ENCODE data around the gene TAF11L11.
"Not testable (repeated sequence)": the region's sequence is repeated elsewhere in the genome, so short reads cannot be mapped to it uniquely, and the experiment has no call there.

Gene TAF11L11

GRCh38 chr5:17603880-17604279, at the start of gene TAF11L11:
TAF11L11 (plus strand) TSS chr5:17604183.
- DNase-seq; in situ Hi-C loops (cut with HindIII; ENCODE audit: low pct_ligation_motif_present, low pct_unique_long_range_greater_than_20kb, low sequenced_read_pairs): not testable (repeated sequence)

- in situ Hi-C loops (cut with HindIII; ENCODE audit: low pct_ligation_motif_present, low pct_unique_long_range_greater_than_20kb, low sequenced_read_pairs); DNase-seq: not testable (repeated sequence)
These were observed 18.3 kb upstream of the TAF11L11 start, which contains the start of gene TAF11L7 for GRCh38 chr5:17585658-17586057. TAF11L7 (minus strand) TSS chr5:17585758.

- DNase-seq; in situ Hi-C loops (cut with HindIII; ENCODE audit: low pct_ligation_motif_present, low pct_unique_long_range_greater_than_20kb, low sequenced_read_pairs): not testable (repeated sequence)
These were observed 13.1 kb upstream of the TAF11L11 start, which contains the start of gene TAF11L8 for GRCh38 chr5:17590860-17591259. TAF11L8 (minus strand) TSS chr5:17590960.

GRCh38 chr5:17594255-17594654, 9.7 kb upstream of the TAF11L11 start, which contains the start of gene TAF11L9:
TAF11L9 (minus strand) TSS chr5:17594394.
- in situ Hi-C loops (cut with HindIII; ENCODE audit: low pct_ligation_motif_present, low pct_unique_long_range_greater_than_20kb, low sequenced_read_pairs); DNase-seq: not testable (repeated sequence)

- in situ Hi-C loops (cut with HindIII; ENCODE audit: low pct_ligation_motif_present, low pct_unique_long_range_greater_than_20kb, low sequenced_read_pairs); DNase-seq: not testable (repeated sequence)
These were observed 6.3 kb upstream of the TAF11L11 start, which contains the start of gene TAF11L10 for GRCh38 chr5:17597728-17598127. TAF11L10 (minus strand) TSS chr5:17597828.

GRCh38 chr5:17604951-17605350, 968 bp downstream of the TAF11L11 start:
- in situ Hi-C loops (cut with HindIII; ENCODE audit: low pct_ligation_motif_present, low pct_unique_long_range_greater_than_20kb, low sequenced_read_pairs): no loop called here
- DNase-seq: no peak

GRCh38 chr5:17607461-17607860, 3.5 kb downstream of the TAF11L11 start:
- in situ Hi-C loops (cut with HindIII; ENCODE audit: low pct_ligation_motif_present, low pct_unique_long_range_greater_than_20kb, low sequenced_read_pairs); DNase-seq: not testable (repeated sequence)

GRCh38 chr5:17610092-17610491, 6.1 kb downstream of the TAF11L11 start, which contains the start of gene TAF11L12:
TAF11L12 (plus strand) TSS chr5:17610392.
- in situ Hi-C loops (cut with HindIII; ENCODE audit: low pct_ligation_motif_present, low pct_unique_long_range_greater_than_20kb, low sequenced_read_pairs): not testable (repeated sequence)

GRCh38 chr5:17614872-17615605, 11.1 kb downstream of the TAF11L11 start:
- DNase-seq: no peak
- in situ Hi-C loops (cut with HindIII; ENCODE audit: low pct_ligation_motif_present, low pct_unique_long_range_greater_than_20kb, low sequenced_read_pairs): no loop called here

More at GRCh38 chr5:17610092-17610491, 6.1 kb downstream of the TAF11L11 start, which contains the start of gene TAF11L12:
- not testable (repeated sequence) for DNase-seq

- no peak for DNase-seq
- in situ Hi-C loops (cut with HindIII; ENCODE audit: low pct_ligation_motif_present, low pct_unique_long_range_greater_than_20kb, low sequenced_read_pairs): no loop called here
These were observed 15.4 kb downstream of the TAF11L11 start for GRCh38 chr5:17619354-17619753.

GRCh38 chr5:17620627-17621026, 16.6 kb downstream of the TAF11L11 start:
- in situ Hi-C loops (cut with HindIII; ENCODE audit: low pct_ligation_motif_present, low pct_unique_long_range_greater_than_20kb, low sequenced_read_pairs): no loop called here
- no peak for DNase-seq

GRCh38 chr5:17625686-17626085, 21.7 kb downstream of the TAF11L11 start:
- in situ Hi-C loops (cut with HindIII; ENCODE audit: low pct_ligation_motif_present, low pct_unique_long_range_greater_than_20kb, low sequenced_read_pairs): no loop called here

GRCh38 chr5:17631788-17632187, 27.8 kb downstream of the TAF11L11 start, which contains the start of gene TAF11L13:
TAF11L13 (plus strand) TSS chr5:17632088.
- in situ Hi-C loops (cut with HindIII; ENCODE audit: low pct_ligation_motif_present, low pct_unique_long_range_greater_than_20kb, low sequenced_read_pairs): not testable (repeated sequence)

More at GRCh38 chr5:17625686-17626085, 21.7 kb downstream of the TAF11L11 start:
- DNase-seq: no peak

GRCh38 chr5:17634160-17634559, 30.2 kb downstream of the TAF11L11 start, which contains the start of gene TAF11L14:
TAF11L14 (plus strand) TSS chr5:17634460.
- in situ Hi-C loops (cut with HindIII; ENCODE audit: low pct_ligation_motif_present, low pct_unique_long_range_greater_than_20kb, low sequenced_read_pairs): no loop called here
- DNase-seq: no peak

More at GRCh38 chr5:17631788-17632187, 27.8 kb downstream of the TAF11L11 start, which contains the start of gene TAF11L13:
- DNase-seq: not testable (repeated sequence)

GRCh38 chr5:17649232-17649631, 45.2 kb downstream of the TAF11L11 start:
- in situ Hi-C loops (cut with HindIII; ENCODE audit: low pct_ligation_motif_present, low pct_unique_long_range_greater_than_20kb, low sequenced_read_pairs); DNase-seq: not testable (repeated sequence)

GRCh38 chr5:17655201-17655759, 51.3 kb downstream of the TAF11L11 start:
- in situ Hi-C loops (cut with HindIII; ENCODE audit: low pct_ligation_motif_present, low pct_unique_long_range_greater_than_20kb, low sequenced_read_pairs); DNase-seq: not testable (repeated sequence)

Data from ACHN (cell line).